ENCODE measurements around the gene ARL8B. TPM values are rescaled to one million over a fixed set of nuclear protein-coding genes. Genes with fewer than 3 reads are reported as not detected.

The ARL8B gene
- total and polyA plus RNA-seq, 9 of the 15 experiments (the other 6 are each of a cell fraction or from before 2014, with no cell fraction given) = 28.5 to 99.4 (median 77.2) TPM

GRCh38 chr3:5073374-5074085 is 48.6 kb upstream of the ARL8B start (continued):
- TF ChIP-seq ESRRA (IDR thresholded peaks at IDR 0.05; ENCODE audit: borderline replicate concordance, low read depth) (peak; percentile 90), MGA (IDR thresholded peaks at IDR 0.05) (no peak), CBFA2T3 (IDR thresholded peaks at IDR 0.05) (0 out of 2 replicates have a peak, but pooled peaks have one; percentile 18), NFATC3 (IDR thresholded peaks at IDR 0.05) (no peak), STAG1 (CRISPR knock-in tag; IDR thresholded peaks at IDR 0.05; ENCODE audit: borderline replicate concordance) (no peak), ZSCAN29 (IDR thresholded peaks at IDR 0.05) (no peak), NR2C1 (IDR thresholded peaks at IDR 0.05) (peak; percentile 55; the same call in 1 of the 2 replicates), NR2C1 (tag; IDR thresholded peaks at IDR 0.05) (no peak; the same call in 1 of the 2 replicates), ZNF212 (CRISPR knock-in tag; IDR thresholded peaks at IDR 0.05) (no peak), NCOR1 (IDR thresholded peaks at IDR 0.05) (no peak), CTCF (IDR thresholded peaks at IDR 0.05 in 2 of 3, conservative IDR thresholded peaks at IDR 0.05 in 1 of 3; ENCODE audit: insufficient read depth in 2 of 3, low read depth in 1 of 3, low read length in 3 of 3) (no peak), PKNOX1 (IDR thresholded peaks at IDR 0.05) (peak; percentile 75), MTA1 (IDR thresholded peaks at IDR 0.05; ENCODE audit: borderline replicate concordance) (no peak), CEBPB (tag; IDR thresholded peaks at IDR 0.05) (no peak)

Data from K562 (cell line).